ENCODE data around the gene KMT2C.
"Not testable (repeated sequence)": the region's sequence is repeated elsewhere in the genome, so short reads cannot be mapped to it uniquely, and the experiment has no call there.

- not testable (repeated sequence) for TF ChIP-seq POLR2A (IDR thresholded peaks at IDR 0.05)
- TF ChIP-seq, protein P1, sequence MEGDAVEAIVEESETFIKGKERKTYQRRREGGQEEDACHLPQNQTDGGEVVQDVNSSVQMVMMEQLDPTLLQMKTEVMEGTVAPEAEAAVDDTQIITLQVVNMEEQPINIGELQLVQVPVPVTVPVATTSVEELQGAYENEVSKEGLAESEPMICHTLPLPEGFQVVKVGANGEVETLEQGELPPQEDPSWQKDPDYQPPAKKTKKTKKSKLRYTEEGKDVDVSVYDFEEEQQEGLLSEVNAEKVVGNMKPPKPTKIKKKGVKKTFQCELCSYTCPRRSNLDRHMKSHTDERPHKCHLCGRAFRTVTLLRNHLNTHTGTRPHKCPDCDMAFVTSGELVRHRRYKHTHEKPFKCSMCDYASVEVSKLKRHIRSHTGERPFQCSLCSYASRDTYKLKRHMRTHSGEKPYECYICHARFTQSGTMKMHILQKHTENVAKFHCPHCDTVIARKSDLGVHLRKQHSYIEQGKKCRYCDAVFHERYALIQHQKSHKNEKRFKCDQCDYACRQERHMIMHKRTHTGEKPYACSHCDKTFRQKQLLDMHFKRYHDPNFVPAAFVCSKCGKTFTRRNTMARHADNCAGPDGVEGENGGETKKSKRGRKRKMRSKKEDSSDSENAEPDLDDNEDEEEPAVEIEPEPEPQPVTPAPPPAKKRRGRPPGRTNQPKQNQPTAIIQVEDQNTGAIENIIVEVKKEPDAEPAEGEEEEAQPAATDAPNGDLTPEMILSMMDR (IDR thresholded peaks at IDR 0.05 in 4 of 5, conservative IDR thresholded peaks at IDR 0.05 in 1 of 5), result not testable (repeated sequence)
Measured at GRCh38 chr7:152432735-152433134, 3.1 kb downstream of the KMT2C start.

All from gastrocnemius medialis (tissue), 4 donors.